VCaP (cell line): Measurements from ENCODE around the gene RASA3.

ENCODE experiments used
- H3K27ac ChIP-seq: fragments of 450-650 bp; 2 replicates; pipeline ENCODE4 v1.5.1; 2017
- TF ChIP-seq, protein P1 (sequence below): fragments of 450-650 bp; conservative IDR thresholded peaks from 2 replicates; pipeline ENCODE4 v1.5.1; 2017; ENCODE audit warnings: mild to moderate bottlenecking, moderate library complexity

RASA3 gene

DNA sequence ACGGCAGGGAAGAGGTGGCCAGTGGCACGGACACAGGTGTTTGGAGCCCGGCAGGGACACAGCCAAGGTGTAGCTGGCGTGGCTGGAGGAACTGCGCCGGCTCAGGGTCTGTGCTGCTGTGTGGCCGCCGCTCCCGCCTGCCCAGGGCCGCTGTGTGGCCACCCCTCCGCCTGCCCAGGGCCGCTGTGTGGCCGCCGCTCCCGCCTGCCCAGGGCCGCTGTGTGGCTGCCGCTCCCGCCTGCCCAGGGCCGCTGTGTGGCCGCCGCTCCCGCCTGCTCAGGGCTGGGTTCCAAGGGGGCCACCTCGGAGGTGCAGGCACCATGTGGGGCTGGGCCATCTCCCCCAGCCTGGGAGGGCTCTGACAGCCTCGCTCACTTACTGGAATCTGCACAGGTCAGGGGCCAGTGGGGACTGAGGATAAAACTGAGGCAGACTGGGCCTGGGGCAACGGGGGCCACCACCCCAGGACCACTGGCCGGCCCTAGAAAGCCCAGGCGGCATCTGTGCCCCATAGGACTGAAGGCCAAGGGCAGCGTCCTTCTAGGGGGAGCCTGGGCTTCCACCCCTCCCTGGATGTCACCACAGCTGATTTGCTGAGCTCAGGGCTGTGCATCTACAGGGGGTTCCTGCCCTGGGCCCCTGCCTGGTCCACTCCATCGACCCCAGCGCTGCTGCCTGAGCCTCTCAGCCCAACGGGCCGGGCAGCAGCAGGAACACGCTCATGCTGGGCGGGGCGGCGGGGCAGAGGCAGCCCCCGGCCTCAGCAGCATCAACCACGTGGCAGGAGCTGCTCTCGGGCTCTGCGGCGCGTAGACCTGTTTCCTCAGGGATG lies 180.1 kb downstream of the RASA3 start:
- no peak overlapping the region for H3K27ac ChIP-seq
- TF ChIP-seq, protein P1, sequence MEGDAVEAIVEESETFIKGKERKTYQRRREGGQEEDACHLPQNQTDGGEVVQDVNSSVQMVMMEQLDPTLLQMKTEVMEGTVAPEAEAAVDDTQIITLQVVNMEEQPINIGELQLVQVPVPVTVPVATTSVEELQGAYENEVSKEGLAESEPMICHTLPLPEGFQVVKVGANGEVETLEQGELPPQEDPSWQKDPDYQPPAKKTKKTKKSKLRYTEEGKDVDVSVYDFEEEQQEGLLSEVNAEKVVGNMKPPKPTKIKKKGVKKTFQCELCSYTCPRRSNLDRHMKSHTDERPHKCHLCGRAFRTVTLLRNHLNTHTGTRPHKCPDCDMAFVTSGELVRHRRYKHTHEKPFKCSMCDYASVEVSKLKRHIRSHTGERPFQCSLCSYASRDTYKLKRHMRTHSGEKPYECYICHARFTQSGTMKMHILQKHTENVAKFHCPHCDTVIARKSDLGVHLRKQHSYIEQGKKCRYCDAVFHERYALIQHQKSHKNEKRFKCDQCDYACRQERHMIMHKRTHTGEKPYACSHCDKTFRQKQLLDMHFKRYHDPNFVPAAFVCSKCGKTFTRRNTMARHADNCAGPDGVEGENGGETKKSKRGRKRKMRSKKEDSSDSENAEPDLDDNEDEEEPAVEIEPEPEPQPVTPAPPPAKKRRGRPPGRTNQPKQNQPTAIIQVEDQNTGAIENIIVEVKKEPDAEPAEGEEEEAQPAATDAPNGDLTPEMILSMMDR, result no peak

DNA sequence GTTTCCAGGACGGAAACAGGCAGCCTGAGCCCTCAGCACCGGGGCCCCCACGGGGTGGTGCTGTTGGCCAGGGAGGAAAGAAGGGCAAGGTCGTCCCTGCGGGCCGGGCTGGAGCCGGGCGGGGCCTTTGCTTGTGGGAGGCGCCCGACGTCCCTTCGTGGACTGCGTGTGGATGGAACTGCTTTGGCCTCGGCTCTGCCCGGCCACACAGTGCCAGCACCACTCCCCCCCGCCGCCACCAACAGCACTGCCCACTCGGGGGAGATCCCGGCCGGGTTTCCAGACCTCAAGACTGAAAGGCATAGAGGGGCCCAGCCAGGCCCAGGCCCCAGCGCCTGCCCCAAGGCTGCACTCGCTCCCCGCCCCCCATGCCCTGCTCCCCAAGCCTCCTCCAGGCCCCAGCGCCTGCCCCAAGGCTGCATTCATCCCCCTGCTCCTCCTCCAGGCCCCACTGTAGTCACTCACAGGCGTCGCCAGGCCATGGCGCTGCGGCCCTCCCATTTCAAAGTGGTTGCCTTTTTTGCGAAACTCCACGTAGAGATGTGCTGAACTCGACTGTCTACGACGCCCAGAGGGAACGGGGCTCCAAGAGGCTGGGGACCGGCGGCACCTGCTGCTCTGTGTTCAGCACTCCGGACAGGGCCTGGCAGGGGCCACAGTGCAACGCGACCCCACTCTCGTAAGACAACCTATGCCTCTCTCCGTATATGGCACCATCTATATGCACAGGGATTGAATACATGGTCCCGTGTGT lies 181.0 kb downstream of the RASA3 start:
- H3K27ac ChIP-seq, result no peak overlapping the region
- TF ChIP-seq, protein P1, result peak; percentile 71

- TF ChIP-seq, protein P1, result no peak
Measured at GRCh38 chr13:113950451-113951245, 181.8 kb downstream of the RASA3 start.

DNA sequence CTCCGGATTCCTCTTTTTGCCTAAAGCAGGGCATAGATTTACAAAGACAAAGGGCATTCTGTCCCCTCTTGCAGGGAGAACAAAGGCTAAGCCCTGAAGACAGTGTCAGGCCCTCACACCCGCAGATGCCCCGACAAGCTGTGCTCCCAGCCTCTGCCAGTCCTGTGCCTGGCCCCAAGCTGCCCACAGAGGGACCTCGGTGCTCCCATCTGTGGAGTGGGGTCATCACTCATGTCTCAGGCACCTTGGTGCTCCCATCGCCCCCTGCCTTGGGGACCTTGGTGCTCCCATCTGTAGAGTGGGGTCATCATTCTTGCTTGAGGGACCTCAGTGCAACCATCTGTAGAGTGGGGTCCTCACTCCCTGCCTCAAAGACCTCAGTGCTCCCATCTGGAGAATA lies 182.9 kb downstream of the RASA3 start:
- H3K27ac ChIP-seq, result no peak overlapping the region
- TF ChIP-seq, protein P1, result no peak

More at GRCh38 chr13:113950451-113951245, 181.8 kb downstream of the RASA3 start:
- no peak overlapping the region for H3K27ac ChIP-seq

GRCh38 chr13:113948034-113948742 lies 184.2 kb downstream of the RASA3 start:
- TF ChIP-seq, protein P1, result no peak
- no peak overlapping the region for H3K27ac ChIP-seq

- H3K27ac ChIP-seq, result no peak overlapping the region
- TF ChIP-seq, protein P1, result peak; percentile 27; the same call in 1 of the 2 replicates
Measured at GRCh38 chr13:113947311-113948033, 185.0 kb downstream of the RASA3 start.
